ENCODE results near the gene TINAGL1.

The TINAGL1 gene

DNA sequence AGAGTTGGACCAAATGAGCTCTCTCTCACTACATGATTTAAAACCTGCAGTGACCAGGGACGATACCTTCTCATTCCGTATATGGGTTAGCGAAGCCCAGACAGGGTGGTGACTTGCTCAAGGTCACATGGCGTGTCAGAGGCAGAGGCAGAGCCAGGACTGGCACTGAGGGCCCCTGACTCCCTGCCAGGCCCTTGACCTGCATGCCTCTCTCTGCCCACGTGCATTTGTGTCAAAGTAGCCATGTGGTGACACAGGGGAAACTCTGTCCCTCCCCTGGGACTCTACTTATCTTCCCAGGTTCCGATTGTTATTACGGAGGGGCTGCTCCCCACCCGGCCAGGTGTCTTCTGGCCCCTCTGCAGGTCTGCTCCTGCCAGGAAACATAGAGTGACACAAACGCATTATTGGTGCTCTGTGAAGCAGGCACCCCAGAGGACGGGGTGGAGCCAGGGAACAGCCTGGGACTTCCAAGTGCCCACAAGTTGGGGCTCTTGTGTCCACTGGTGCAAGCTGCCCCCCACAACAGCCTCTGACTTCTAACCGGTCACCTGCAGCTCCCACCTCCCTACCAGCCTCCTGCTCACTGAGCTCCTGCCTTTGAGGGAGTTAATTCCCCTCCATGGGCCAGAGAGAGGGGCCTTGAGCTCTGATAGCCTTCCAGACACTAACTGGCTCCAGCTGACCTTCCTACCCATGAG is 7.3 kb upstream of the TINAGL1 start:
- DNase-seq (ENCODE audit: low read depth): no peak

DNA sequence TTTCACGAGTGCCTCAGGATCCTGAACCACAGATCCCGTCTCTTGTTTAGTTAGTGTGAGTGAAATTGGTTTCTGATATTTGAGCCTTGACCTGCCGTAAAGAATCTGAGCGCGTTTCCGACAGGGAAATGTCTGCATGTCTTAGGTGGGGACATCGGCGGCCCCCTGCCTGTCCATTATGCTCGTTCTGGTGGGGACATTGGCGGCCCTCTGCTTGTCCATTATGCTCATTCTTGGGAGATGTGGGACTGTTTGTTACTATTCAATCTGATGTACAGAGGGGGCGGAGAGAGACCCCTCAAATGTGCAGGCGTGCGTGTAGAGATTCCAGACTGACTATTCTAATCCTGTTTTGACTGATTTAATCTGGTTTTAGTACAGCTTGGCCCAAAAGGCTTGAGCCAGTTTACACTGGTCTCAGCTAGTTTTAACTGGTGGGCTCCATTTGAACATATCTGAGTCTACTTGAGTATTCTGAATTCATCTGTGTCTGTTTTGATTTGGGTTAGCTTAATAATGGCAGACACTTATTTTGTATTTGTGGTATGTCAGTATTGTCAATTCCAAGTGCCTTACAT is 6.6 kb upstream of the TINAGL1 start:
- no peak for DNase-seq (ENCODE audit: low read depth)

- DNase-seq (ENCODE audit: low read depth): no peak
Observed at GRCh38 chr1:31570228-31570627, 6.1 kb upstream of the TINAGL1 start.

DNA sequence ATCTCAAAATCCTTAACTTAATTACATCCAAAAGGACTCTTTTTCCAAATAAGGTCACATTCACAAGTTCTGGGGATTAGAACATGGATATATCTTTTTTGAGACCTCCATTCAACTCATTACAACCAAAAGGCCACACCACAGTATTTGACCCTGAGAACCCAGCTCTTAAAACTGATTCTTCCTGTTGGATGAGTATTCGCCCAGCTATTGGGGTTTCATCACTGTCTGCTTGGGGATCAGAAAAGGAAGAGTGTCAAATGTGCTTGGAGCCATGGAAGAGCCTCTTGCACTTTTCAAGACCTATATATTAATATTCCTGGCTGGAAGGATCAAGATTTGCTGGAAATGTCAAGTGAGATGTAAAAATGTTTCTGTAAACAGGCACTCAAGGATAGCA is 5.4 kb upstream of the TINAGL1 start:
- no peak for DNase-seq (ENCODE audit: low read depth)

DNA sequence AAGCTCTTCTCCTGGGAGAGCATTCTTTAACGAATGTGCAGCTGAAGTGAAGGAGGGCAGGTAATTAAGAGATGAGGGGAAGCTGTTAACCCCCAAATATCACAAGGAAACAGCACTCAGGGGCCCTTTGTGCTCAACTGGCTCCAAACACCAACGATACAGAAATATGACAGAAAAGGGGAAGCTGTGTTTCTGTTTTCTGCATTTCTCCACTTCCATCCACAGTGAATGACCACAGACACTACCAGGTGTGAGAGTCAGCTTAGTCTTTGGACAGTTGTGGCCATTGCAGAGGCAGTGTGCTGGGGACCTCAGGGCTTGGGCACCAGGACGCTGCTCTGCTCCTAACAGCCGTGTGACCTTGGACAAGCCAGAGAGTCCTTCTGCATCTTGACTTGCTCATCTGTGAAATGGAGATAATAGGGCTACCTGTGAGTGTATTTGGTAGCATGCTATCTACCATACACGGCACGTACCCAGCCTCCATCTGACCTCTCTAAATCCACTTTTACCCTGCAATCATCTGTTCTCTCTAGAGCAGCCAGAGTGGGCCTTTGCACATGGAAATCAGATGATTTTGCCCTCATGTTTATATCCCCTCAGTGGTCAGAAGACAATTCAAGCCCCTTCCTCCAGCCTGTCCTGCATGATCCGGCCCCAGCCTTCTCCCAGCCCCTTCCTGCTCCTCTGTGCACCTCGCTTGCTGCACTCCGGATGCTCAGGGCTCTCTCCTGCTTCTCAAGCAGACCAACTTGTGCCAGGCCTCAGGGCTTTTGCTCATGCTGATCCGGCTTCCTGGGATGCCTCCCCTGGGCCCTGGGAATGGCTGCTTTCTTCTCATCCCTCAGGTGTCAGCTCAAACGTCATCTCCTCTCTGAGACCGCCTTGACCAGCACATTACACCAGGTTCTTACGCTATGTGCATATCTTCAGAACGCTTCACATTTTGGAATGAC is 4.7 kb upstream of the TINAGL1 start:
- DNase-seq (ENCODE audit: low read depth): no peak

DNA sequence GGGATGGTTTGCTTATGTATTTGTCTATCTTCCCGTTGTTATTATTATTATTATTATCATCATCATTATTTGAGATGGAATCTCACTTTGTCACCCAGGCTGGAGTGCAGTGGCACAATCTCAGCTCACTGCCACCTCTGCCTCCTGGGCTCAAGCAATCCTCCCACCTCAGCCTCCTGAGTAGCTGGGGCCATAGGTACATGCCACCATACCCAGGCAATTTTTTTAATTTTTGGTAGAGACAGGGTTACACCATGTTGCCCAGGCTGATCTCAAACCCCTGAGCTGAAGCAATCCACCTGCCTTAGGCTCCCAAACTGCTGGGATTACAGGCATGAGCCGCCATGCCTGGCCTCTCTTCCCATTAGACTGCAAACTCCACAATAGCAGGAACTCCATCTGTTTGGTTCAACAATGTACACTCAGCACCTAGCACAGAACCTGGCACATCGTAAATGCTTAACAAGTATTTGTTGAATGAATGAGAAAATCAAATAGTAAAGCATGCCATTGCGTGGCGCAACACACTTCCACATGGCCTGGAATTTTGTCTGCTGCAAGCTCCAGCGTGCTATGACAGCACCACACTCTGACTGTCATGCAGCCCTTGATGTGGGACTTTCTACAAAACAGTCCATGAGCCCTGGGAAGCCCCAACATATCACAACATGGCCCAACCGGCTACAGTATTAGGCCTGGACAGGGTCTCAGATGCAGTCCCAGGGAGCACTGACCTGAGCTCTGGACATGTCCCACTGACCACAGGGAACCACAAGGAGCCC is 3.8 kb upstream of the TINAGL1 start:
- DNase-seq (ENCODE audit: low read depth): no peak

DNA sequence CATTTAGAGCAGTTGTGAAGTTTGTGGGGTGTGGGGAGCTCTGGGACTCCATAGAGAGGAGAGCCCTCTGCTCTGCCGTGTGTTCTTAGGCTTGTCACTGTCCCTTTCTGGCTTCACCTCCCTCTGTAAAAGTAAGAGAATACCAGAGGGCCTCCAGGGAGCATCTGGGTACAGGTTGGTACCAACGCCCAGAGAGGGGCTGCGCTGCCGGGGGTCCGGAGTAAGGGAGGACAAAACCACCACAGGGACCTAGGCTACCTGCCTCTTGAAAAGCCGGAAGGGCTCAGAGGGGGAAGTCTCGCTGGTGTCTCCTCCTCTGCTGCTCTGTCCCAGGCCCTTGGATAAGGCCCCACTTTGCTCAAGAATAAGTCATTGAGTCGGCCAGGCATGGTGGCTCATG is 3.1 kb upstream of the TINAGL1 start:
- DNase-seq (ENCODE audit: low read depth): no peak

GRCh38 chr1:31574749-31575368 is 1.5 kb upstream of the TINAGL1 start:
- DNase-seq (ENCODE audit: low read depth): no peak

GRCh38 chr1:31575369-31576140 is 760 bp upstream of the TINAGL1 start:
- no peak for DNase-seq (ENCODE audit: low read depth)

- no peak for DNase-seq (ENCODE audit: low read depth)
Observed at GRCh38 chr1:31576743-31577455, 584 bp downstream of the TINAGL1 start.

DNA sequence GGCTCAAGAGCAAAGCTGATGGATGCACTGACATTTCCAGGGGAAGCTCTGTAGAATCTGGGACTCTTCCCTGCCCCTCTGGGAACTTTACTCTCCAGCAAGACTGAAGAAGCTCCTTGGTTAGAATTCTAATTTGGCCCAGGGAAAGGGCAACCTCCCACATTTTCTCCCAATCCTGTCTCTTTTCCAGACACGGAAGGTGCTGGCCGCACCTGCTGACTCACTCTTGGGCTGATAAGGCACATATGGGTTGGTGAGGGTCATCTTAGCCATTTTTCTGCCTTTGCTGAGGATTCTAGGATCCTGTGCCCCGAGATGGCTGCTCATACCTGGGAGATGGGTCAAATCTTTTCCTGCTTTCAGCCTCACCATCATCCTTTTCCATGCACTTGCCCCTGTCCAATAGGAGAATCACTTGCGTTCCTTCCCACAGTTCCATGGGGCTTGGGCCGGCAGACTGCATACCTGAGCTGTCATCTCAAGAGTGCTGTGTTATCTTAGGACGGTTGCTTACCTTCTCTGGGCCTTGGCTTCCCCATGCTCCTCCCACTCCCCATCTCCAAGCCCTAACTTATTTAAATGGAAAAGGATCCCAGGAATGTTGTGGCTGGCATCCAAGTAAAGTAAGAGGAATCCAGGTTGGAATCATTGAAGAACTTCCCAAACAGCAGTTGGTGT is 1.3 kb downstream of the TINAGL1 start:
- no peak for DNase-seq (ENCODE audit: low read depth)

- no peak for DNase-seq (ENCODE audit: low read depth)
Observed at GRCh38 chr1:31579374-31579773, 3.1 kb downstream of the TINAGL1 start.

- no peak for DNase-seq (ENCODE audit: low read depth)
Observed at GRCh38 chr1:31580513-31580870, 4.2 kb downstream of the TINAGL1 start.

DNA sequence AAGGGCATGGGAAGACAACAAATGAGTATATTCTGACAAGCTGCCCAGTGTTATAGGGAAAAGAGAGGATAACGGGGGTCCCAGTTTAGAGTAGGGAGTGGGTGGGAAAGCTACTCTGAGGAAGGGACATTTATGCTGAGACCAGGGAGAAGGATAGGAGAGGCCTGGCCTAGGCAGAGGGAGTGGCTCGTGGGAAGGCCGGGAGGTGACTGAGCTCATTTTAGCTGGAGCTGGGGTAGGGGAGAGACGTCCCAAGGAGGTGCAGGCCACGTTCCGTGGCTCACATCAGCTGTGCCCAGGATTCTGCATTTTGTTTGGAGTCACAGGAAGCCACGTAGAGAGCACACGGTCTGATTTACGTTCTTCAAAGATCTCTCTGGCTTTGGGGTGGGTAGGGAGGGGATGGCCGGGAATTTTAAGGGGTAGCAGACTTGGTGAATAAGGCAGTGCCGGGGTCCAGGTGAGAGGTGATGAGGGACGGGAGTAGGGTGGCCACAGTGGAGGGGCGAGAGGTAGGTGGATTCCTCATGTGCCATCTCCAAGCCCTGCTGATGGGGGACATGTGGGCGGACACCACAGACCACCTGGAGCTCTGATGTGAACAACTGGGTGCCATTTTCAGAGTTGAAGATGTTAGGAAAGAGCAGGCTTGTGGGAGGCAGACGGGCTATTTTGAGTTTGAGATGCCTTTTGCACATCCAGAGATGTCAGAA is 4.7 kb downstream of the TINAGL1 start:
- DNase-seq (ENCODE audit: low read depth): no peak

DNA sequence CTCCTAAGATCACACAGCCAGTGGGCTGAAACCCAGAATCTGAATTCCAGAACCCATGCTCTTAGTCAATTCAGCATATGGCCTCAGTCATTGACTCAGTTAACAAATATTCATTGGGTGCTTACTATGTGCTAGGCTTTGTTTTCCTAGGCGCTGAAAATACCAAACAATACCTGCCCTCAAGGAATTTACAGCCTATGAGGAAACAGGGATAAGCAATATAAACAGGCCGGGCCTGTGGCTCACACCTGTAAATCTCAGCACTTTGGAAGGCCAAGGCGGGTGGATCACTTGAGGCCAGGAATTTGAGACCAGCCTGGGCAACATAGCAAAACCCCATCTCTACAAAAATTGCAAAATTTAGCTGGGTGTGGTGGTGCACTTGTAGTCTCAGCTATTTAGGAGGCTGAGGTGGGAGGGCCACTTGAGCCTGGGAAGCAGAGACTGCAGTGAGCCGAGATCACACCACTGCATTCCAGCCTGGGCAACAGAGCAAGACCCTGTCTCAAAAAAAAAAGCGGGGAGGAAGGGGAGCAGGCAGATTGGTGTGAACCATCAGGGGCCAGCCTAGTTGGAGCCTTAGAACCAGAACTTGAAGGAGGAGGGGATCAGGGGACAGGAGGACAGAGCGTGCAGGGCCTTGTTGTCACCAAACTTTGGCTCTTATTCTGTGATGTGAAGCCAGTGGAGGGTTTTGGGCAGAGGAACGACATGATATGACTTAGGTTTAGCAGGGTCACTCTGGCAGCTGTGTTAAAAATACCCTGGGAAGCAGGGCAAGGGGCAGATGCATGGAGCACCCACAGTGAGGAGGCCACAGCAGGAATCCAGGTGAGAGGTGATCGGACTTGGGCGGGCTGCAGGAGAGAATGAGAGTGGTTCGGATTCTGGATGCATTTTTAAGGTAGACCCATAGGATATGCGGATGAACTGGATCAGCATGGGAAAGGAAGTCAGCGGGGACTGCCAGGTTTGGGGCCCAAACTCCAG is 5.8 kb downstream of the TINAGL1 start:
- no peak for DNase-seq (ENCODE audit: low read depth)

DNA sequence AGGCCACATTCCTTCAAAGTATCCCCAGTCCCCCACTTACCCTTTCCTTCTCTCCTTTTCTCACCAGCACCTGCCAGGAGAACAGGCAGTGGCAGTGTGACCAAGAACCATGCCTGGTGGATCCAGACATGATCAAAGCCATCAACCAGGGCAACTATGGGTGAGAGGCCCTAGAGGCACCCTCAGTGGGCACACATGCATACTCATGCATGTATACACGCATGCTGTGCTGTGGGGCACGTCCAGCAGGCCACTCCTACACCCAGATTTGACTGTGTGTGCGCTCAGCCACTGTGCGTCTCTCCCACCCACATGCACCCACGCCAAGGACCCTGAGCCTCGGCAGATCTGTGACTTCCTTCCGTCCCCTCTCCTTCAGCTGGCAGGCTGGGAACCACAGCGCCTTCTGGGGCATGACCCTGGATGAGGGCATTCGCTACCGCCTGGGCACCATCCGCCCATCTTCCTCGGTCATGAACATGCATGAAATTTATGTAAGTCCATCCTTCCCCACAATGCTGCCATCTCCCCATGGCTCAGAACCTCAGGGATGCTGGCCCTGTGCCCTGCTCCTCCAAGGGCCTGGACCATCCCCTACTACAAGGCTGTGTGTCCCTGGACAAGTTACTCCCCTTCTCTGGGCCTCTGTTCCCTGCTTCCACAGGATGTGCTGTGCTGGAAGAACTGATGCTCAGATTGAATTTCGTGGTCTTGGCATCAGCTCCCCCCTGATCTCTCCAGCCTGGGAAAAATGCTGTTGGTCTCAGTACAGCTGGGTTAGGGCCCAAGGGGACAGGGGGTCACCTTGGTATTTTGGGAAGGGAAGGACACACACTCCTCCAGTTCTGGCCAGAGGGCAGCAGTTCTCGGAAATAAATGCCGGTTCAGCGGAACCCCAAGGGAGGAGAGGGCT is 7.0 kb downstream of the TINAGL1 start:
- no peak for DNase-seq (ENCODE audit: low read depth)
